Breast epithelium (tissue), 4 donors: ENCODE data around the gene MYLK. TPM values are rescaled to one million over a fixed set of nuclear protein-coding genes. Genes with fewer than 3 reads are reported as not detected.

Source experiments
- DNase-seq, 2 donors: peaks; one replicate each; pipeline ENCODE4 v3.0.0-alpha.2; 2019; ENCODE audit warnings: low spot score in 2 of 2
- H3K27ac ChIP-seq, 2 donors: fragments of 200-600 bp; sonication (generic) in 1 of 2; one replicate each; pipeline ENCODE4 v1.5.1; 2016 to 2019; ENCODE audit warnings: mild to moderate bottlenecking in 1 of 2
- H3K27me3 ChIP-seq, 2 donors: fragments of 200-600 bp; sonication (generic) in 1 of 2; one replicate each; pipeline versions ENCODE4 v1.5.1 to v1.6.0; 2017 to 2019; ENCODE audit warnings: control low read depth in 1 of 2, mild to moderate bottlenecking in 1 of 2
- H3K36me3 ChIP-seq: fragments of 200-600 bp; one replicate; pipeline ENCODE4 v1.5.1; 2019
- H3K4me1 ChIP-seq, 2 donors: fragments of 200-600 bp; sonication (generic); one replicate each; pipeline ENCODE4 v1.5.1; 2016 to 2019; ENCODE audit warnings: control low read depth in 1 of 2
- H3K4me3 ChIP-seq, 3 donors: fragments of 200-600 bp; sonication (generic); 1 replicate in 2 of 3; 2 replicates in 1 of 3; pipeline ENCODE4 v1.5.1; 2016 to 2019; ENCODE audit warnings: mild to moderate bottlenecking in 3 of 3, moderate library complexity in 2 of 3
- H3K9me3 ChIP-seq, 2 donors: fragments of 200-600 bp; sonication (generic) in 1 of 2; one replicate each; pipeline ENCODE4 v1.5.1; 2016 to 2019; ENCODE audit warnings: control low read depth in 1 of 2
- POLR2A ChIP-seq: fragments of 450-650 bp; IDR thresholded peaks from one replicate; pipeline ENCODE4 v1.6.1; 2016; ENCODE audit warnings: antibody characterized with exemption, mild to moderate bottlenecking, moderate library complexity
- POLR2AphosphoS5 ChIP-seq, 3 donors: sonication (generic); formaldehyde crosslinking; IDR thresholded peaks; one replicate each; pipeline ENCODE4 v1.6.1; 2017; ENCODE audit warnings: antibody characterized with exemption in 3 of 3
- intact Hi-C: fragments of 100-400 bp; cut with DNase I; formaldehyde crosslinking; loops from one replicate; pipeline ENCODE4 v1.15.1; 2023; ENCODE audit warnings: low total_unique reads
- total RNA-seq, 3 donors: library from RNA; depleted of rRNA; stranded (reverse); fragments of >200 nt; gene quantifications; one replicate each; pipeline ENCODE4 v1.1.0, GENCODE V29; 2016
- TF ChIP-seq, protein P1 (sequence below), 3 donors: fragments of 450-650 bp; IDR thresholded peaks; one replicate each; pipeline ENCODE4 v1.5.1; 2016 to 2017; ENCODE audit warnings: antibody characterized with exemption in 3 of 3, mild to moderate bottlenecking in 3 of 3, moderate library complexity in 3 of 3

MYLK gene
- total RNA-seq, 3 donors from 2014 or later = 87.2 to 188 (median 181) TPM

DNA sequence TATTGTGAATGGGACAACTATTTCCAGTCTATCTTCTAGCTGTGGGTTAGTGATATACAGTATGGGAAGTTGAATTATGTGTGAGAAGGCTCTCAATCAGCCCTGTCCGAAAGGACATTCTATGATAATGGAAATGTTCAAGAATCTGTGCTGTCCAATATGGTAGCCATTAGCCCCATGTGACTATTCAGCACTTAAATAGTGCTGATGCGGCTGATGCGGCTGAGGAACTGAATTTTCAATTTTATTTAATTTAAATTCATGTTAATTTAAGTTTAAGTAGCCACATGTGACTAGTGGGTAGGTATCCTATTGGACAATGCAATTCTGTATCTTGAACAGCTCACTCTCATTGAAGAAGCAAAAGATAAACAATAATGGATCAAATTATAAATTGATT lies 98.5 kb downstream of the MYLK start:
- Histone ChIP-seq H3K4me1 (no peaks in the 10 kb centered on the region), H3K27ac (no peak overlapping the region), H3K27me3 (no peaks in the 10 kb centered on the region), H3K9me3 (no peaks in the 10 kb centered on the region), H3K4me3 (no peak overlapping the region), H3K36me3 (no peaks in the 10 kb centered on the region)
- intact Hi-C loops = no loop called here
- no peak for TF ChIP-seq POLR2A
- TF ChIP-seq, protein P1, sequence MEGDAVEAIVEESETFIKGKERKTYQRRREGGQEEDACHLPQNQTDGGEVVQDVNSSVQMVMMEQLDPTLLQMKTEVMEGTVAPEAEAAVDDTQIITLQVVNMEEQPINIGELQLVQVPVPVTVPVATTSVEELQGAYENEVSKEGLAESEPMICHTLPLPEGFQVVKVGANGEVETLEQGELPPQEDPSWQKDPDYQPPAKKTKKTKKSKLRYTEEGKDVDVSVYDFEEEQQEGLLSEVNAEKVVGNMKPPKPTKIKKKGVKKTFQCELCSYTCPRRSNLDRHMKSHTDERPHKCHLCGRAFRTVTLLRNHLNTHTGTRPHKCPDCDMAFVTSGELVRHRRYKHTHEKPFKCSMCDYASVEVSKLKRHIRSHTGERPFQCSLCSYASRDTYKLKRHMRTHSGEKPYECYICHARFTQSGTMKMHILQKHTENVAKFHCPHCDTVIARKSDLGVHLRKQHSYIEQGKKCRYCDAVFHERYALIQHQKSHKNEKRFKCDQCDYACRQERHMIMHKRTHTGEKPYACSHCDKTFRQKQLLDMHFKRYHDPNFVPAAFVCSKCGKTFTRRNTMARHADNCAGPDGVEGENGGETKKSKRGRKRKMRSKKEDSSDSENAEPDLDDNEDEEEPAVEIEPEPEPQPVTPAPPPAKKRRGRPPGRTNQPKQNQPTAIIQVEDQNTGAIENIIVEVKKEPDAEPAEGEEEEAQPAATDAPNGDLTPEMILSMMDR (IDR thresholded peaks at IDR 0.05) = no peak
- no peak for TF ChIP-seq POLR2AphosphoS5 (IDR thresholded peaks at IDR 0.05)
- no peak for DNase-seq

DNA sequence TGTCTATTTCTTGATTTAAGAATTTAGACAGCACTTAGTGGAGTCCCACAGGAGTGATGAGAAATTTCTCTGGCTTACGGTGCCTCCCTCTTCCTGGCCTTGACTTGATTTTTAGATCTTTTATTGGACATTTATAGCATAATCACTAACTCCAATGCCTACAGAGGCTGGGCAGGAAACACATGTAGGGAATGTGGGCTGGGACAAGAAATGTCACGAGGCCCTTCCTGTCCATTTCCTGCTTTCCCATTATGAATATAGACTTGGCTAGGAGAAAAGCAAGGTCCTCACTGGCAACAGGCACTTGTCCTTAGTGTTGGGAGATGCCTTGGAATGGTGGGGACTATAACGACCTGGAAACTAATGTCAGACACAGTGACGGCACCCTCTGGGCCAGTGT lies 100.3 kb downstream of the MYLK start:
- TF ChIP-seq POLR2A = no peak
- TF ChIP-seq POLR2AphosphoS5 (IDR thresholded peaks at IDR 0.05) = no peak
- TF ChIP-seq, protein P1 (IDR thresholded peaks at IDR 0.05) = no peak
- Histone ChIP-seq H3K36me3 (no peaks in the 10 kb centered on the region), H3K27me3 (no peaks in the 10 kb centered on the region), H3K4me3 (no peak overlapping the region), H3K27ac (no peak overlapping the region), H3K9me3 (no peaks in the 10 kb centered on the region), H3K4me1 (no peaks in the 10 kb centered on the region)
- intact Hi-C loops = no loop called here
- no peak for DNase-seq

DNA sequence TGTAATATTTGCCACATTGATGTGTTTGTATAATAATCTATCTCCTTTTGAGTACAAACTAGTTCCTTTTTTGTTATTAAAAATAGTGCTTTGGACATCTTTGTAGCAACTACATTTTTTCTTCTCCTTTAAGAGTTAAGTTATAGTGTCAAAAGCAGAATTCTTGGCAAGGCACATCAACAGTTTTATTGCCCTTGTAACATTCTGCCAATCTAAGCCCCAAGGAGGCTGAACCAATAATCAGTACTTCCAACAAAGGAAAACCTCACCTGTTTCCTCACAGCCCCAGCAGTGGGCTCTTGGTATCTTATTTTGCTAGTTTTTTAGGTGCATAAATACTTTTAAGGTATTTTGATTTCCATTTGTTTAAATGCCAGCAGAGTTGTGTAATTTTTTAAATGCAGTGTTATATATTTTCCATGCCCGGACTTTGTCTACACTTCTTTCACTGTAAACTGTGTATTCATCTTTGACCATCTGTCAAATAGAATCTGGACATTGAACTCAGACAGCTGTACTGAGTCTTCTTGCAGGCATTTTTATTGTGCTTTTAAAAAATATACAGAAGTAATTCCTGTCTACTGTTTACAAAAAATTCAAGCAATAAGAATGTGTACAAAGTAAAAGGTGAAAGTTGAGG lies 101.0 kb downstream of the MYLK start:
- no peaks in the 10 kb centered on the region for H3K27me3 ChIP-seq
- TF ChIP-seq POLR2AphosphoS5 (IDR thresholded peaks at IDR 0.05) (no peak), POLR2A (no peak)
- TF ChIP-seq, protein P1 (IDR thresholded peaks at IDR 0.05) = no peak
- H3K36me3 ChIP-seq = no peaks in the 10 kb centered on the region
- no peaks in the 10 kb centered on the region for H3K4me1 ChIP-seq
- no peaks in the 10 kb centered on the region for H3K9me3 ChIP-seq
- H3K27ac ChIP-seq = no peak overlapping the region
- no peak for DNase-seq
- intact Hi-C loops = no loop called here
- no peak overlapping the region for H3K4me3 ChIP-seq

DNA sequence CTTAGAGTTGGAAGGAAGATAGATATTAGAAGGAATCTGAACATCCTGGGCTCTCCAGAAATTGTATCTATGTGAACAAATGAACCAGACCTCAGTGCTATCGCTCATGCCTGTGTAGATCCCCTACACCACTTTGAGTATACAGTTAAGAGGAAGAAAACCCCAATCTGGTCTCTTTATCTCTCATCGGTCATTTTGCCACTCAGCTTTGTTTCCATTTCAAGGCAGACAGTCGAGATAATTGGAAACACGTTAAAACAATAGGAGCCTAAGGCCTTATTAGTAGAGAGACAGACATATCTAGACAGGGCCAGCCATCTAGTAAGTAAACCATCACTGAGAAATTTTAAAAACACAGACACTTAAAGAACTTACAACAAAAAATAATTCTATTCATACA lies 101.6 kb downstream of the MYLK start:
- DNase-seq = no peak
- TF ChIP-seq POLR2AphosphoS5 (IDR thresholded peaks at IDR 0.05) = no peak
- TF ChIP-seq, protein P1 (IDR thresholded peaks at IDR 0.05) = no peak
- TF ChIP-seq POLR2A = no peak
- intact Hi-C loops = no loop called here
- no peak overlapping the region for H3K4me3 ChIP-seq
- H3K9me3 ChIP-seq = no peaks in the 10 kb centered on the region
- no peaks in the 10 kb centered on the region for H3K27me3 ChIP-seq
- H3K36me3 ChIP-seq = no peaks in the 10 kb centered on the region
- no peaks in the 10 kb centered on the region for H3K4me1 ChIP-seq
- no peak overlapping the region for H3K27ac ChIP-seq

DNA sequence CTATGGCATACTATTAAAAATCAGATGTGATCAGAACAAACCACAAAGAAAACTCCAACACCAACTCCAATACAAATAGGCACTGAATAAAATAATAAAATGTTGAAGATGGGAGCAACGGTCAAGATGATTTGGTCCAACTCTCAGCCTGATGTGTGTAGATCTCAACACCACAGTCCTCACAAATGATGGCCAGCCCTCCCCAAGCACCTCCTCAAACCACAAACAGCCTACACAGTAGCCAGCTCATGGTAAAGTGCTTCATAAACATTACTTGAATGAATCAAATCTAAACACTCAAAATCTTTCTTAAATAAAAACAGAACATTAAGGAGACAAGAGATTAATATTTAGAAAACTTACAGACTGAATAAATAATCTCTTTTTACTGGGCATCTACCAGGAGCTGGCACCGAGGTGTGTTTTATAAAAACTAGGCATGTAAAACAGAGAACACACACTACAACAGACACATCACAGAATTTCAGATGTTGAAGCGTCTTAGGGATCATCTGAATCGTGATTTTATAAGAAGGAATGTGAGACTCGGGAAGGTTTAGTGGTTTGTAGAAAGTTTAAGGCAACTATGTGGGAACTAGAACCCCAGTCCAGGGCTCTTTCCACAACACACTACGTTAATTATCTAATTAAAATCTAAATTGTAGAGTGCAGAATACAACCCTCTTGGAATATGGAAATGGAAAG lies 102.4 kb downstream of the MYLK start:
- Histone ChIP-seq H3K36me3 (no peaks in the 10 kb centered on the region), H3K9me3 (no peaks in the 10 kb centered on the region), H3K4me3 (no peak overlapping the region), H3K27ac (no peak overlapping the region), H3K4me1 (no peaks in the 10 kb centered on the region), H3K27me3 (no peaks in the 10 kb centered on the region)
- DNase-seq = no peak
- TF ChIP-seq POLR2A = no peak
- TF ChIP-seq, protein P1 (IDR thresholded peaks at IDR 0.05) = no peak
- no peak for TF ChIP-seq POLR2AphosphoS5 (IDR thresholded peaks at IDR 0.05)
- intact Hi-C loops = no loop called here
